Measurements from ENCODE around the gene RAB11FIP3. TPM values are rescaled to one million over a fixed set of nuclear protein-coding genes. Genes with fewer than 3 reads are reported as not detected.

Gene RAB11FIP3
- total RNA-seq, 1 donor from 2014 or later: 44.1 TPM

DNA sequence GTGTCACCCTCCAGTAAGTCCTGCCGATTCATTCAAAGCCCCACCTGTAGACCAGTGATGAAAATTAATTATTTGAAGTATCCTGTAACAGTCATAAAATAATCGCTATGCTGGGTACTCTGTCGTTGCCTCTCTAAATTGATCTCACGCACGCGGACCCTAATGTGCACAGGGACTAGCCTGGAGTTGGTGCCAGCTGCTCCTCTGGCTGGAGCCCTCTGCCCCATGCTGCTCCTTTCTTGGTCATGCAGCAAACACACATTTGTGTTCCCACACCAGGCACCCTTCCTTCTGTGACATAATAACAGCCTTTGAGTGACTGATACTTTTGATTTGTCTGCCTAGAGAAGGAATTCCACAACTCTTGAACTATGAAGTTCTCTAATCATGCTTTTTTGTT lies 16.0 kb downstream of the RAB11FIP3 start:
- H3K4me3 ChIP-seq: no peak overlapping the region
- H3K9me3 ChIP-seq: no peaks in the 10 kb centered on the region
- DNase-seq: no peak
- TF ChIP-seq, protein P1, sequence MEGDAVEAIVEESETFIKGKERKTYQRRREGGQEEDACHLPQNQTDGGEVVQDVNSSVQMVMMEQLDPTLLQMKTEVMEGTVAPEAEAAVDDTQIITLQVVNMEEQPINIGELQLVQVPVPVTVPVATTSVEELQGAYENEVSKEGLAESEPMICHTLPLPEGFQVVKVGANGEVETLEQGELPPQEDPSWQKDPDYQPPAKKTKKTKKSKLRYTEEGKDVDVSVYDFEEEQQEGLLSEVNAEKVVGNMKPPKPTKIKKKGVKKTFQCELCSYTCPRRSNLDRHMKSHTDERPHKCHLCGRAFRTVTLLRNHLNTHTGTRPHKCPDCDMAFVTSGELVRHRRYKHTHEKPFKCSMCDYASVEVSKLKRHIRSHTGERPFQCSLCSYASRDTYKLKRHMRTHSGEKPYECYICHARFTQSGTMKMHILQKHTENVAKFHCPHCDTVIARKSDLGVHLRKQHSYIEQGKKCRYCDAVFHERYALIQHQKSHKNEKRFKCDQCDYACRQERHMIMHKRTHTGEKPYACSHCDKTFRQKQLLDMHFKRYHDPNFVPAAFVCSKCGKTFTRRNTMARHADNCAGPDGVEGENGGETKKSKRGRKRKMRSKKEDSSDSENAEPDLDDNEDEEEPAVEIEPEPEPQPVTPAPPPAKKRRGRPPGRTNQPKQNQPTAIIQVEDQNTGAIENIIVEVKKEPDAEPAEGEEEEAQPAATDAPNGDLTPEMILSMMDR (IDR thresholded peaks at IDR 0.05): no peak
- H3K36me3 ChIP-seq: no peaks in the 10 kb centered on the region
- no peak overlapping the region for H3K27ac ChIP-seq
- intact Hi-C loops (cut with DNase I): no loop called here
- ATAC-seq: no peak
- no peaks in the 10 kb centered on the region for H3K4me1 ChIP-seq
- no peaks in the 10 kb centered on the region for H3K27me3 ChIP-seq

DNA sequence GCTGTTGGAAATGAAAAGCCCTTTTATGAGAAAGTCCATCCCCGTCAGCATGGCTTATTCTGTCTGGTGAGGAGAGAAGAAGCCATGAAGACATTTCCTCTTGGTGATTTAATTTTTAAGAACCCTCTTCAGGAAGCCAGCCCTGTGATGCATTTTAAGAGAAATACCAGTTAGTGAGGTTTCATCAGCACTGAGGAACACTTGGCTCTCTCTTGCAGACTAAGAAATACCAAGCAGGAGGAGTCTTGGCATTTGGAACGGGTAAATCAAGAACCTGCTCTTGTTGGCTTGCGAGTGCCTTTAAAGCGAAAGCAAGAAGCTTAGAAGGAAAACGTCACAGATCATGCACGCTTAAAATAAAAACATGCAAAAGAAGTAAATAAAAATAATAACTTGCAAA lies 17.5 kb downstream of the RAB11FIP3 start:
- Histone ChIP-seq H3K36me3 (no peaks in the 10 kb centered on the region), H3K9me3 (no peaks in the 10 kb centered on the region), H3K4me1 (no peaks in the 10 kb centered on the region), H3K27ac (no peak overlapping the region), H3K27me3 (no peaks in the 10 kb centered on the region), H3K4me3 (no peak overlapping the region)
- ATAC-seq: peak; percentile 23
- no peak for DNase-seq
- intact Hi-C loops (cut with DNase I): no loop called here
- TF ChIP-seq, protein P1 (IDR thresholded peaks at IDR 0.05): no peak

DNA sequence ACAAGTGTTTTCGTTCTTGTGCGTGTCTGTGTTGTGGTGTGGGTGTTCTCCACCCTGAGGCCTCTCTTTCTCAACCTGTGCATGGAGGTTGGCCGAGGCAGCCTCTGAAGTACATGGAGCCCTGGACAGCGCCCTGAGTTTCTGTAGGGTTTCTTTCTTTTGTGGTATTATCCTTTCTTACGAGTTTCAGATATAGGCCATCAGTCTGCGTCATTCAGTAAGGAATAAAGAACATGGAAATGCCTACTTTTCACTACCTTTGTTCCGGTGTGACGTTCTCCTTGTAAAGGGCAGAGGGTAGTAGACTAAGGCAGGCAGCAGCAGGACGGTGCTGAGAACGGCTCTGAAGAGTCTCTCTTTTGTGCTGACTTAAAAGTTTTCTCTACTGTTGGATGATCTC lies 18.6 kb downstream of the RAB11FIP3 start:
- intact Hi-C loops (cut with DNase I): no loop called here
- TF ChIP-seq, protein P1 (IDR thresholded peaks at IDR 0.05): no peak
- no peaks in the 10 kb centered on the region for H3K4me1 ChIP-seq
- H3K27ac ChIP-seq: no peak overlapping the region
- ATAC-seq (no peak), DNase-seq (no peak)
- H3K27me3 ChIP-seq: no peaks in the 10 kb centered on the region
- no peaks in the 10 kb centered on the region for H3K36me3 ChIP-seq
- no peaks in the 10 kb centered on the region for H3K9me3 ChIP-seq
- H3K4me3 ChIP-seq: no peak overlapping the region

DNA sequence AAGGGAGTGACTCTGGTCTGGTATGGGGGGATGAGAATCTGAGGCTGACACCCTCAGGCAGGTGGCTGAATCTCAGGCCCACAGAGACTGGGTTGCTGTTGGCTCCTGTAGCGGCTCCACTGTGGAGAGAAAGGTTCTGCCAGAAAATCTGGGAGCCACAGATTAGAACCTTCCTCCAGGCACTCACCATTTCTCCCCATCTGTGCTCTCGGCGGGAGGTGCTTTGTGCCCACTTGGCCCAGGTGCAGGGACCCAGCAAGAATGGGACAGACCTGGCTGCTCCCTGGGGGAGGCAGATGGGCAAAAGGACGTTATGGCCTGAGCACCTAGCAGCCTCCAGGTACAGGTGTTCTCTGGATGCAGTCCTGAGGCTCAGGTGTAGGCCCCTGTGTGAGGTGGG lies 20.1 kb downstream of the RAB11FIP3 start:
- H3K4me3 ChIP-seq: no peak overlapping the region
- H3K9me3 ChIP-seq: no peaks in the 10 kb centered on the region
- TF ChIP-seq, protein P1 (IDR thresholded peaks at IDR 0.05): no peak
- no peak for DNase-seq
- intact Hi-C loops (cut with DNase I): no loop called here
- H3K36me3 ChIP-seq: no peaks in the 10 kb centered on the region
- H3K4me1 ChIP-seq: no peaks in the 10 kb centered on the region
- H3K27me3 ChIP-seq: no peaks in the 10 kb centered on the region
- H3K27ac ChIP-seq: no peak overlapping the region
- no peak for ATAC-seq

DNA sequence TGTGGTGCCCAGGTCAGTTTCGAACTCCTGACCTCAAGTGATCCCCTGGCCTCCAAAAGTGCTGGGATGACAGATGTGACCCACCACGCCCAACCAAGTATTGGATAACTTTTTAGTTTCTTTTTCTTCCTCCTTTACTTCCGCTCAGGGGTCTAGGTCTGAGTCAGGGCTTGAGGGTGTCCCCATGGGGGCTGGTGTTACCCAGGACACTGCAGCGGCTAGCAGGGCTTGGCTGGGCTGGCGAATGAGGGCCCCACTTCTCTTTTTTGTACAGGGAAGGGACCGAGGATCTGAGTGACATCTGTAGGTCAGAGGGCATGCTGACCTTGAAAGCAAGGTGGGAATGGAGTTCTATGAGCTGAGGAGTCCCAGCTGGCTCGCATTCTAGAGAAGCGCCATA lies 24.9 kb downstream of the RAB11FIP3 start:
- Histone ChIP-seq H3K9me3 (no peaks in the 10 kb centered on the region), H3K27me3 (no peaks in the 10 kb centered on the region), H3K27ac (no peak overlapping the region), H3K4me3 (no peak overlapping the region), H3K36me3 (no peaks in the 10 kb centered on the region), H3K4me1 (peaks cover 4% of the 10 kb centered on the region)
- intact Hi-C loops (cut with DNase I): no loop called here
- peak; percentile 53 for ATAC-seq
- DNase-seq: no peak
- TF ChIP-seq, protein P1 (IDR thresholded peaks at IDR 0.05): no peak

Data from upper lobe of right lung (tissue), 1 donor.